Measurements from ENCODE around the gene TBC1D21. TPM values are rescaled to one million over a fixed set of nuclear protein-coding genes. Genes with fewer than 3 reads are reported as not detected.
A peak's percentile ranks its signal among the peaks of the same experiment; 100 is the strongest.

Gene TBC1D21
- total and polyA plus RNA-seq, 7 experiments from 2014 or later = not detected

- ATAC-seq (no peak), DNase-seq (no peak)
- Mint-ChIP-seq H3K4me3 (no peak overlapping the region), H3K9me3 (peaks cover 0 to 8% (median 0%) of the 10 kb centered on the region in 11 donors), H3K27ac (no peak overlapping the region), H3K36me3 (peaks cover 0 to 30% (median 18%) of the 10 kb centered on the region in 5 donors), H3K4me1 (peaks cover 0 to 30% (median 4%) of the 10 kb centered on the region in 7 donors), H3K27me3 (no peaks in the 10 kb centered on the region)
- Histone ChIP-seq H3K4me3 (ENCODE audit: low read length) (no peak overlapping the region), H3K27ac (ENCODE audit: low read depth, low read length) (no peak overlapping the region), H3K27me3 (ENCODE audit: control insufficient read depth in 2 of 2, insufficient read depth in 2 of 2, low read length in 2 of 2) (no peaks in the 10 kb centered on the region), H3K9me3 (ENCODE audit: control insufficient read depth in 2 of 3, low read length in 3 of 3) (no peaks in the 10 kb centered on the region), H3K36me3 (ENCODE audit: control insufficient read depth in 2 of 3, insufficient read depth in 3 of 3, low read length in 3 of 3) (peaks cover 0 to 4% (median 0%) of the 10 kb centered on the region in 3 experiments), H3K4me1 (ENCODE audit: control insufficient read depth in 2 of 2, insufficient read depth in 2 of 2, low read length in 2 of 2) (no peaks in the 10 kb centered on the region)
- intact Hi-C loops (cut with micrococcal nuclease) = no loop called here
- POLR2A ChIA-PET = no interaction called here
- CTCF ChIA-PET = no interaction called here
Observed at GRCh38 chr15:73912030-73912596, 38.7 kb downstream of the TBC1D21 start.

- Mint-ChIP-seq H3K27me3 (no peaks in the 10 kb centered on the region), H3K27ac (peak overlapping the region in 1 of 9 donors; percentile 20), H3K4me1 (peaks cover 0 to 20% (median 4%) of the 10 kb centered on the region in 7 donors), H3K36me3 (peaks cover 16 to 50% (median 31%) of the 10 kb centered on the region in 5 donors), H3K4me3 (peak overlapping the region in 1 of 10 donors; percentile 54), H3K9me3 (peaks cover 4 to 27% (median 14%) of the 10 kb centered on the region in 11 donors)
- Histone ChIP-seq H3K9me3 (ENCODE audit: control insufficient read depth in 2 of 3, low read length in 3 of 3) (no peaks in the 10 kb centered on the region), H3K4me3 (ENCODE audit: low read length) (no peak overlapping the region), H3K27ac (ENCODE audit: low read depth, low read length) (no peak overlapping the region), H3K36me3 (ENCODE audit: control insufficient read depth in 2 of 3, insufficient read depth in 3 of 3, low read length in 3 of 3) (peaks cover 0 to 17% (median 0%) of the 10 kb centered on the region in 3 experiments), H3K4me1 (ENCODE audit: control insufficient read depth in 2 of 2, insufficient read depth in 2 of 2, low read length in 2 of 2) (no peaks in the 10 kb centered on the region), H3K27me3 (ENCODE audit: control insufficient read depth in 2 of 2, insufficient read depth in 2 of 2, low read length in 2 of 2) (no peaks in the 10 kb centered on the region)
- DNase-seq = no peak
- intact Hi-C loops (cut with micrococcal nuclease) = no loop called here
- ATAC-seq = peak; percentile 41
- POLR2A ChIA-PET = interaction anchor here (0.6 kb wide), 1 partner anchor 54 kb away, joined by 3 read pairs; no protein-coding TSS in a partner anchor
- CTCF ChIA-PET = no interaction called here
Observed at GRCh38 chr15:73914145-73914544, 40.8 kb downstream of the TBC1D21 start.

DNA sequence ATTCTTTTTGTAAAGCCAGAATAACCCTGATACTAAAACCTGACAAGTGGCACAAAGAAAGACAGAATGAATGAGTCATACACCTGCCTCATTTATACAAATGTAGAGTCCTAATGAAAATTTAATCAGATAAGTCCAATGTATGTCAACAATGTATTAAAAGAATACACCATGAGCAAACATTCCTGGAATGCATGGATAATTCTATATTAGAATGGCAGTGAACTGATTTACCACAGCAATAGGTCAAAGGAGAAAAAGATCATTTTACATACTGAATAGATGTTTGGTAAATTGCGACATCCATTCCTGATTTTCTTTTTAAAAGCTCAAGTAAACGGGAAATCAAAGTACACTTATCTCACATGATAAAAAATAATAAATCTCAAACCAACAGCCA is 41.7 kb downstream of the TBC1D21 start:
- Histone ChIP-seq H3K27me3 (ENCODE audit: control insufficient read depth in 2 of 2, insufficient read depth in 2 of 2, low read length in 2 of 2) (no peaks in the 10 kb centered on the region), H3K36me3 (ENCODE audit: control insufficient read depth in 2 of 3, insufficient read depth in 3 of 3, low read length in 3 of 3) (peaks cover 0 to 23% (median 0%) of the 10 kb centered on the region in 3 experiments), H3K4me3 (ENCODE audit: low read length) (no peak overlapping the region), H3K4me1 (ENCODE audit: control insufficient read depth in 2 of 2, insufficient read depth in 2 of 2, low read length in 2 of 2) (peaks cover 0 to 6% of the 10 kb centered on the region in 2 donors), H3K27ac (ENCODE audit: low read depth, low read length) (no peak overlapping the region), H3K9me3 (ENCODE audit: control insufficient read depth in 2 of 3, low read length in 3 of 3) (no peaks in the 10 kb centered on the region)
- Mint-ChIP-seq H3K4me3 (no peak overlapping the region), H3K27ac (no peak overlapping the region), H3K36me3 (peaks cover 16 to 55% (median 35%) of the 10 kb centered on the region in 5 donors), H3K9me3 (peaks cover 4 to 28% (median 14%) of the 10 kb centered on the region in 11 donors), H3K27me3 (no peaks in the 10 kb centered on the region), H3K4me1 (peaks cover 0 to 26% (median 4%) of the 10 kb centered on the region in 7 donors)
- no peak for DNase-seq
- ChIA-PET POLR2A (no interaction called here), CTCF (no interaction called here)
- ATAC-seq = no peak
- intact Hi-C loops (cut with micrococcal nuclease) = no loop called here

- DNase-seq (no peak), ATAC-seq (no peak)
- Mint-ChIP-seq H3K9me3 (peaks cover 4 to 28% (median 14%) of the 10 kb centered on the region in 11 donors), H3K4me3 (no peak overlapping the region), H3K27me3 (no peaks in the 10 kb centered on the region), H3K27ac (no peak overlapping the region), H3K4me1 (peaks cover 14 to 43% (median 20%) of the 10 kb centered on the region in 7 donors), H3K36me3 (peaks cover 20 to 52% (median 40%) of the 10 kb centered on the region in 5 donors)
- no peaks in the 10 kb centered on the region for H3K27me3 ChIP-seq (ENCODE audit: control insufficient read depth in 2 of 2, insufficient read depth in 2 of 2, low read length in 2 of 2)
- H3K27ac ChIP-seq (ENCODE audit: low read depth, low read length) = no peak overlapping the region
- H3K4me1 ChIP-seq (ENCODE audit: control insufficient read depth in 2 of 2, insufficient read depth in 2 of 2, low read length in 2 of 2) = peaks cover 3 to 25% of the 10 kb centered on the region in 2 donors
- ChIA-PET CTCF (no interaction called here), POLR2A (no interaction called here)
- intact Hi-C loops (cut with micrococcal nuclease) = no loop called here
- H3K9me3 ChIP-seq (ENCODE audit: control insufficient read depth in 2 of 3, low read length in 3 of 3) = no peaks in the 10 kb centered on the region
- H3K4me3 ChIP-seq (ENCODE audit: low read length) = no peak overlapping the region
- peaks cover 0 to 23% (median 0%) of the 10 kb centered on the region in 3 experiments for H3K36me3 ChIP-seq (ENCODE audit: control insufficient read depth in 2 of 3, insufficient read depth in 3 of 3, low read length in 3 of 3)
Observed at GRCh38 chr15:73918784-73919183, 45.4 kb downstream of the TBC1D21 start.

GRCh38 chr15:73919706-73920105 is 46.3 kb downstream of the TBC1D21 start:
- Histone ChIP-seq H3K4me1 (ENCODE audit: control insufficient read depth in 2 of 2, insufficient read depth in 2 of 2, low read length in 2 of 2) (peaks cover 12 to 30% of the 10 kb centered on the region in 2 donors), H3K9me3 (ENCODE audit: control insufficient read depth in 2 of 3, low read length in 3 of 3) (no peaks in the 10 kb centered on the region), H3K4me3 (ENCODE audit: low read length) (no peak overlapping the region), H3K36me3 (ENCODE audit: control insufficient read depth in 2 of 3, insufficient read depth in 3 of 3, low read length in 3 of 3) (peaks cover 0 to 23% (median 0%) of the 10 kb centered on the region in 3 experiments), H3K27me3 (ENCODE audit: control insufficient read depth in 2 of 2, insufficient read depth in 2 of 2, low read length in 2 of 2) (no peaks in the 10 kb centered on the region), H3K27ac (ENCODE audit: low read depth, low read length) (no peak overlapping the region)
- intact Hi-C loops (cut with micrococcal nuclease) = no loop called here
- ChIA-PET CTCF (no interaction called here), POLR2A (no interaction called here)
- peaks cover 19 to 44% (median 25%) of the 10 kb centered on the region in 7 donors for H3K4me1 Mint-ChIP-seq
- H3K4me3 Mint-ChIP-seq = no peak overlapping the region
- ATAC-seq (no peak), DNase-seq (no peak)
- H3K27ac Mint-ChIP-seq = peak overlapping the region in 2 of 9 donors; percentile 19 to 85
- H3K9me3 Mint-ChIP-seq = peaks cover 4 to 28% (median 14%) of the 10 kb centered on the region in 11 donors
- no peaks in the 10 kb centered on the region for H3K27me3 Mint-ChIP-seq
- H3K36me3 Mint-ChIP-seq = peaks cover 20 to 52% (median 40%) of the 10 kb centered on the region in 5 donors

DNA sequence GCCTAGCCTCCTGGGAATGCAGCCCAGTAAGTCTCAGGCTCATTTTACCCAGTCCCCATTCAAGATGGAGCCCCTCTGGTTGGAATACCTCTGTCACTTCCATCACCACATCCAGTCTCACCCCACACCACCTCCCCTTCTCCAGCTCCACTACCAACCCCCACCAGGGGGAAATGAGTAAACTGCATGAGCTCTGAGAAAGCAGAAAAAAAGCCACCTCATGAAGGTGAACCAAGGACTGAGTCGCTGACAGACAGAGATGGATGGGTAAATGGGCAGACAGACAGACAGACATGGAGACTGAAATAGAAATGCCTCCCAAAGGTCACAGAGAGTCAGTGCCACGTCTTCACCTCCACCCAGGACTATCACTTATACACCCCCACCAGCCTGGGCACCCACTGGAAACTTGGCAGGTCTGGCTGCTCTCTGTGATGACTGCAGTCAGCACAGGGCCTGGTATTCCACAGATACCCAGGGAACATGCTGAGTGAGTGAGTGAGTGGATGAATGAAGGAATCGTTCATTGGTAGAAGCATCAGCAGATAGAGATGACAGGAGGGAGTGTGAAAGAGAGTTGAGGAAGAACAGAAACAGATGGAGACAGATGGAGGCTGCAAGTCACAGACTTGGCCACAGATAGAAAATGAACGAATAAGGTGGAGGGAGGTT is 48.0 kb downstream of the TBC1D21 start:
- Mint-ChIP-seq H3K27ac (peak overlapping the region in 4 of 9 donors; percentile 8 to 67 (median 31)), H3K4me3 (peak overlapping the region in 2 of 10 donors; percentile 0 to 63), H3K9me3 (peaks cover 4 to 25% (median 12%) of the 10 kb centered on the region in 11 donors), H3K4me1 (peaks cover 22 to 48% (median 38%) of the 10 kb centered on the region in 7 donors), H3K27me3 (peaks cover 0 to 6% (median 0%) of the 10 kb centered on the region in 5 donors), H3K36me3 (peaks cover 20 to 41% (median 33%) of the 10 kb centered on the region in 5 donors)
- H3K27me3 ChIP-seq (ENCODE audit: control insufficient read depth in 2 of 2, insufficient read depth in 2 of 2, low read length in 2 of 2) = no peaks in the 10 kb centered on the region
- H3K9me3 ChIP-seq (ENCODE audit: control insufficient read depth in 2 of 3, low read length in 3 of 3) = no peaks in the 10 kb centered on the region
- H3K27ac ChIP-seq (ENCODE audit: low read depth, low read length) = no peak overlapping the region
- POLR2A ChIA-PET = no interaction called here
- intact Hi-C loops (cut with micrococcal nuclease) = no loop called here
- ATAC-seq (no peak), DNase-seq (no peak)
- peaks cover 16 to 30% of the 10 kb centered on the region in 2 donors for H3K4me1 ChIP-seq (ENCODE audit: control insufficient read depth in 2 of 2, insufficient read depth in 2 of 2, low read length in 2 of 2)
- H3K4me3 ChIP-seq (ENCODE audit: low read length) = no peak overlapping the region
- peaks cover 0 to 20% (median 0%) of the 10 kb centered on the region in 3 experiments for H3K36me3 ChIP-seq (ENCODE audit: control insufficient read depth in 2 of 3, insufficient read depth in 3 of 3, low read length in 3 of 3)
- CTCF ChIA-PET = interaction anchor here (1.7 kb wide), 1 partner anchor 13 kb away, joined by 7 read pairs; no protein-coding TSS in a partner anchor

All from naive thymus-derived CD4-positive, alpha-beta T cell (primary cell).